Pancreas (tissue), 10 donors: ENCODE results near the gene MORN5. TPM values are rescaled to one million over a fixed set of nuclear protein-coding genes. Genes with fewer than 3 reads are reported as not detected.

Source experiments
- ATAC-seq, 4 donors: fragments of 200-7000 bp; cut with Tn5 transposase; one replicate each; pipeline versions ENCODE4 v1.8.0 to v1.9.1; 2020; ENCODE audit warnings: mild to moderate bottlenecking in 4 of 4, moderate library complexity in 4 of 4
- DNase-seq, 6 donors: peaks; one replicate each; pipeline ENCODE4 v3.0.0-alpha.2; 2020
- FAIRE-seq: peaks from 2 replicates; lab custom pipeline; 2012; peaks lifted over from hg19 to GRCh38; lab: Jason Lieb, UNC
- H3K27ac ChIP-seq, 4 donors: fragments of 200-600 bp; sonication (generic); 1 replicate in 3 of 4; 2 replicates in 1 of 4; pipeline versions ENCODE4 v1.5.0 to v1.8.0; 2020
- H3K27me3 ChIP-seq, 4 donors: fragments of 200-600 bp; one replicate each; pipeline ENCODE4 v1.8.0; 2021
- H3K36me3 ChIP-seq, 3 donors: fragments of 200-600 bp; sonication (generic) in 1 of 3; one replicate each; pipeline versions ENCODE4 v1.5.0 to v1.8.0; 2020 to 2021
- H3K4me1 ChIP-seq, 3 donors: fragments of 200-600 bp; one replicate each; pipeline ENCODE4 v1.8.0; 2021
- H3K4me3 ChIP-seq, 4 donors: fragments of 200-600 bp; sonication (generic) in 2 of 4; one replicate each; pipeline versions ENCODE4 v1.5.0 to v1.8.0; 2020 to 2021
- H3K9me3 ChIP-seq, 4 donors: fragments of 200-600 bp; one replicate each; pipeline ENCODE4 v1.8.0; 2021
- CTCF ChIP-seq, 4 donors: fragments of 200-600 bp; sonication (generic) in 3 of 4; IDR thresholded peaks; one replicate each; pipeline versions ENCODE4 v1.5.0 to v1.8.0; 2021; ENCODE audit warnings: antibody characterized with exemption in 4 of 4
- WGBS, 2 donors: extraction: QIAGEN DNeasy Blood & Tissue Kit; methylation state at CpG; one replicate each; pipeline ENCODE4 v1.1.7; 2013; 5-methylcytosine and 5-hydroxymethylcytosine counted together
- intact Hi-C, 3 donors: fragments of 100-400 bp; cut with DNase I; formaldehyde crosslinking; loops; one replicate each; pipeline versions ENCODE4 v1.11.1 to v1.14.2; 2022
- polyA plus RNA-seq, 2 donors: library from polyadenylated mRNA; stranded (reverse); fragments of 200-250 nt; gene quantifications; one replicate each; pipeline ENCODE4 v1.2.3, GENCODE V29; 2013
- total RNA-seq, 6 donors: library from RNA; stranded (reverse); fragmentation: NEBNext Ultra II Directional in 4 of 6; extraction: Animal tissue kit (Norgen Biotek cat#: 25700) in 4 of 6; gene quantifications; one replicate each; pipeline versions ENCODE4 v1.2.1 to v1.2.4, GENCODE V29; 2021 to 2023
- donor health status: healthy with polysubstance abuse.
- donor health status: DM: no; HTN: no; CAD: no; lungs with moderate emphysema.
- donor health status: DM: no; HTN: no; CAD: no.
- donor health status: control.
- donor health status: control.
- donor health status: Bipolar disorder and iron deficiency.
- donor health status: DM: yes; HTN: yes; CAD: no.
- donor health status: DM: no; HTN: no; CAD: no.
- donor health status: DM: no; HTN: no; CAD: no.
- donor health status: DM: yes; HTN: yes; CAD: no.

The MORN5 gene
- total and polyA plus RNA-seq, 8 donors, result 0.45 to 0.79 (median 0.71) TPM; not detected in 5

GRCh38 chr9:122207096-122207495 lies 47.4 kb downstream of the MORN5 start:
- TF ChIP-seq CTCF (IDR thresholded peaks at IDR 0.05), result no peak
- ATAC-seq (no peak), DNase-seq (peak in 1 of 6 donors; percentile 25), FAIRE-seq (no peak)
- H3K27me3 ChIP-seq, result no peaks in the 10 kb centered on the region
- no peaks in the 10 kb centered on the region for H3K9me3 ChIP-seq
- WGBS, 2 donors, result 40 to 45% methylated on average over 9 of the region's 9 CpGs
- H3K4me3 ChIP-seq, result no peak overlapping the region
- H3K27ac ChIP-seq, result no peak overlapping the region
- H3K4me1 ChIP-seq, result no peaks in the 10 kb centered on the region
- intact Hi-C loops, result no loop called here
- no peaks in the 10 kb centered on the region for H3K36me3 ChIP-seq

GRCh38 chr9:122209451-122209850 lies 49.7 kb downstream of the MORN5 start:
- no peaks in the 10 kb centered on the region for H3K9me3 ChIP-seq
- DNase-seq (no peak), ATAC-seq (no peak), FAIRE-seq (no peak)
- WGBS, 2 donors, result 83% methylated on average over 12 of the region's 12 CpGs
- H3K36me3 ChIP-seq, result no peaks in the 10 kb centered on the region
- intact Hi-C loops, result no loop called here
- no peak overlapping the region for H3K4me3 ChIP-seq
- no peak for TF ChIP-seq CTCF (IDR thresholded peaks at IDR 0.05)
- H3K4me1 ChIP-seq, result peaks cover 0 to 5% (median 3%) of the 10 kb centered on the region in 3 donors
- no peak overlapping the region for H3K27ac ChIP-seq
- H3K27me3 ChIP-seq, result peaks cover 0 to 7% (median 0%) of the 10 kb centered on the region in 4 donors

GRCh38 chr9:122212473-122213004 lies 52.8 kb downstream of the MORN5 start:
- H3K4me1 ChIP-seq, result peaks cover 0 to 5% (median 3%) of the 10 kb centered on the region in 3 donors
- no peak overlapping the region for H3K27ac ChIP-seq
- TF ChIP-seq CTCF (IDR thresholded peaks at IDR 0.05), result no peak
- H3K9me3 ChIP-seq, result no peaks in the 10 kb centered on the region
- intact Hi-C loops, result no loop called here
- WGBS, 2 donors, result 70 to 76% methylated on average over 7 of the region's 7 CpGs
- FAIRE-seq (no peak), ATAC-seq (no peak), DNase-seq (peak in 1 of 6 donors; percentile 26)
- H3K4me3 ChIP-seq, result no peak overlapping the region
- H3K36me3 ChIP-seq, result no peaks in the 10 kb centered on the region
- H3K27me3 ChIP-seq, result peaks cover 0 to 22% (median 2%) of the 10 kb centered on the region in 4 donors

- no peak for FAIRE-seq
- no peak for TF ChIP-seq CTCF (IDR thresholded peaks at IDR 0.05)
- peaks cover 0 to 26% (median 2%) of the 10 kb centered on the region in 4 donors for H3K27me3 ChIP-seq
Observed at GRCh38 chr9:122213102-122213588, 53.4 kb downstream of the MORN5 start.

More at GRCh38 chr9:122213102-122213588, 53.4 kb downstream of the MORN5 start:
- intact Hi-C loops, result no loop called here
- no peak overlapping the region for H3K27ac ChIP-seq
- H3K9me3 ChIP-seq, result no peaks in the 10 kb centered on the region
- peak overlapping the region in 1 of 4 donors; percentile 53 for H3K4me3 ChIP-seq
- ATAC-seq, result no peak
- H3K4me1 ChIP-seq, result peaks cover 0 to 5% (median 3%) of the 10 kb centered on the region in 3 donors
- no peaks in the 10 kb centered on the region for H3K36me3 ChIP-seq
- 39 to 44% methylated on average over 20 of the region's 20 CpGs for WGBS, 2 donors
- peak in 1 of 6 donors; percentile 24 for DNase-seq
